GM12878 (cell line): ENCODE data around the gene NAA25.

Experiments
- BMI1 ChIP-seq: fragments of 450-650 bp; IDR thresholded peaks from 2 replicates; pipeline ENCODE4 v1.6.1; 2016; ENCODE audit warnings: mild to moderate bottlenecking, moderate library complexity, borderline replicate concordance
- CHD4 ChIP-seq: fragments of 200-600 bp; sonication (generic); IDR thresholded peaks from 2 replicates; pipeline ENCODE4 v1.6.1; 2016; ENCODE audit warnings: mild to moderate bottlenecking
- E2F4 ChIP-seq: IDR thresholded peaks from 2 replicates; pipeline ENCODE4 v1.6.1; 2012; ENCODE audit warnings: low read depth, low read length, improper control_type of control experiment
- EZH2 ChIP-seq: IDR thresholded peaks from 2 replicates; pipeline ENCODE4 v1.6.1; 2012; ENCODE audit warnings: low read depth, mild to moderate bottlenecking, control low read depth, inconsistent platforms, low read length, borderline replicate concordance; ENCODE audit not compliant: control insufficient read depth
- FOXM1 ChIP-seq: IDR thresholded peaks from 2 replicates; pipeline ENCODE4 v1.6.1; 2012; ENCODE audit warnings: low read depth, mild to moderate bottlenecking, inconsistent platforms, low read length, moderate library complexity
- POLR2A ChIP-seq: IDR thresholded peaks from 2 replicates; pipeline ENCODE4 v1.6.1; 2011; ENCODE audit warnings: low read depth, mild to moderate bottlenecking, low read length
- SREBF2 ChIP-seq: IDR thresholded peaks from 2 replicates; pipeline ENCODE4 v1.6.1; 2012; ENCODE audit warnings: mild to moderate bottlenecking, low read length
- TCF7 ChIP-seq: IDR thresholded peaks from 2 replicates; pipeline ENCODE4 v1.6.1; 2014; ENCODE audit warnings: antibody characterized with exemption, borderline replicate concordance
- ZNF24 ChIP-seq: fragments of 450-650 bp; IDR thresholded peaks from 2 replicates; pipeline ENCODE4 v1.6.1; 2017; ENCODE audit warnings: antibody characterized with exemption, mild to moderate bottlenecking
- TF ChIP-seq, protein P1 (sequence below), 3 experiments: IDR thresholded peaks in 2 of 3; conservative IDR thresholded peaks in 1 of 3; 2 replicates each; pipeline ENCODE4 v1.5.1; 2011; ENCODE audit warnings: low read depth in 3 of 3, low read length in 3 of 3, mild to moderate bottlenecking in 3 of 3, control low read depth in 2 of 3, moderate library complexity in 2 of 3, inconsistent platforms in 1 of 3, mixed read lengths in 1 of 3; ENCODE audit not compliant: control insufficient read depth in 2 of 3, insufficient read depth in 1 of 3; ENCODE audit errors: extremely low read depth in 1 of 3
- TF ChIP-seq, protein P2 (sequence below): fragments of 450-650 bp; IDR thresholded peaks from 2 replicates; pipeline ENCODE4 v1.6.1; 2016; ENCODE audit warnings: mild to moderate bottlenecking

- no peak for TF ChIP-seq ZNF24
- TF ChIP-seq CHD4 = no peak
- no peak for TF ChIP-seq TCF7
- TF ChIP-seq, protein P1, sequence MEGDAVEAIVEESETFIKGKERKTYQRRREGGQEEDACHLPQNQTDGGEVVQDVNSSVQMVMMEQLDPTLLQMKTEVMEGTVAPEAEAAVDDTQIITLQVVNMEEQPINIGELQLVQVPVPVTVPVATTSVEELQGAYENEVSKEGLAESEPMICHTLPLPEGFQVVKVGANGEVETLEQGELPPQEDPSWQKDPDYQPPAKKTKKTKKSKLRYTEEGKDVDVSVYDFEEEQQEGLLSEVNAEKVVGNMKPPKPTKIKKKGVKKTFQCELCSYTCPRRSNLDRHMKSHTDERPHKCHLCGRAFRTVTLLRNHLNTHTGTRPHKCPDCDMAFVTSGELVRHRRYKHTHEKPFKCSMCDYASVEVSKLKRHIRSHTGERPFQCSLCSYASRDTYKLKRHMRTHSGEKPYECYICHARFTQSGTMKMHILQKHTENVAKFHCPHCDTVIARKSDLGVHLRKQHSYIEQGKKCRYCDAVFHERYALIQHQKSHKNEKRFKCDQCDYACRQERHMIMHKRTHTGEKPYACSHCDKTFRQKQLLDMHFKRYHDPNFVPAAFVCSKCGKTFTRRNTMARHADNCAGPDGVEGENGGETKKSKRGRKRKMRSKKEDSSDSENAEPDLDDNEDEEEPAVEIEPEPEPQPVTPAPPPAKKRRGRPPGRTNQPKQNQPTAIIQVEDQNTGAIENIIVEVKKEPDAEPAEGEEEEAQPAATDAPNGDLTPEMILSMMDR (IDR thresholded peaks at IDR 0.05 in 2 of 3, conservative IDR thresholded peaks at IDR 0.05 in 1 of 3; ENCODE audit: control insufficient read depth in 2 of 3, extremely low read depth in 1 of 3, insufficient read depth in 1 of 3, low read depth in 3 of 3, low read length in 3 of 3) = no peak
- TF ChIP-seq, protein P2, sequence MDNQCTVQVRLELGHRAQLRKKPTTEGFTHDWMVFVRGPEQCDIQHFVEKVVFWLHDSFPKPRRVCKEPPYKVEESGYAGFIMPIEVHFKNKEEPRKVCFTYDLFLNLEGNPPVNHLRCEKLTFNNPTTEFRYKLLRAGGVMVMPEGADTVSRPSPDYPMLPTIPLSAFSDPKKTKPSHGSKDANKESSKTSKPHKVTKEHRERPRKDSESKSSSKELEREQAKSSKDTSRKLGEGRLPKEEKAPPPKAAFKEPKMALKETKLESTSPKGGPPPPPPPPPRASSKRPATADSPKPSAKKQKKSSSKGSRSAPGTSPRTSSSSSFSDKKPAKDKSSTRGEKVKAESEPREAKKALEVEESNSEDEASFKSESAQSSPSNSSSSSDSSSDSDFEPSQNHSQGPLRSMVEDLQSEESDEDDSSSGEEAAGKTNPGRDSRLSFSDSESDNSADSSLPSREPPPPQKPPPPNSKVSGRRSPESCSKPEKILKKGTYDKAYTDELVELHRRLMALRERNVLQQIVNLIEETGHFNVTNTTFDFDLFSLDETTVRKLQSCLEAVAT = no peak
- TF ChIP-seq E2F4 = no peak
- no peak for TF ChIP-seq SREBF2
- no peak for TF ChIP-seq BMI1
- TF ChIP-seq POLR2A = no peak
- TF ChIP-seq EZH2 = no peak
- TF ChIP-seq FOXM1 = no peak
Measured at GRCh38 chr12:111976860-111977259, 131.7 kb downstream of the NAA25 start.
